NCI-H2196 treated with DMSO at 0.1 percent for 48 hours (cell line): Measurements from ENCODE around the gene TRIM67.

Experiments
- DNase-seq: peaks from one replicate; lab custom pipeline; 2025; ENCODE audit not compliant: unreplicated experiment; lab: John Stamatoyannopoulos, UW

TRIM67 gene

DNA sequence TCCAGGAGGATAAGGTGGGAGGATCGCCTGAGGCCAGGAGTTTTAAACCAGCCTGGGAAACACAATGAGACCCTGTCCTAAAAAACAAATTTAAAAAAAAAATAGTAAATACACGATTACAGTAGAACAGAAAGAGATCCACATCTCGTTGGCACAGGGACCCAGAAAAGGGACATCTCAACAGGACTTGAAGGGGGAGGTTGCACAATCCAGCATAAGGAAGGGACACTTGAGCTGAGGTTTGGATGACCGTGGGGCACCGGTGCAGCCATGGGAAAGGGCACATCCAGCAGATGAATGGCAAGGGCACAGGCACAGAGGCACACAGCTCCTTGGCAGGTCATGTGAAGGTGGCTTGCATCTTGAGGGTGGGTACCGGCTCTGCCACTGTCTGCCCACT lies 20.5 kb downstream of the TRIM67 start:
- no peak for DNase-seq

DNA sequence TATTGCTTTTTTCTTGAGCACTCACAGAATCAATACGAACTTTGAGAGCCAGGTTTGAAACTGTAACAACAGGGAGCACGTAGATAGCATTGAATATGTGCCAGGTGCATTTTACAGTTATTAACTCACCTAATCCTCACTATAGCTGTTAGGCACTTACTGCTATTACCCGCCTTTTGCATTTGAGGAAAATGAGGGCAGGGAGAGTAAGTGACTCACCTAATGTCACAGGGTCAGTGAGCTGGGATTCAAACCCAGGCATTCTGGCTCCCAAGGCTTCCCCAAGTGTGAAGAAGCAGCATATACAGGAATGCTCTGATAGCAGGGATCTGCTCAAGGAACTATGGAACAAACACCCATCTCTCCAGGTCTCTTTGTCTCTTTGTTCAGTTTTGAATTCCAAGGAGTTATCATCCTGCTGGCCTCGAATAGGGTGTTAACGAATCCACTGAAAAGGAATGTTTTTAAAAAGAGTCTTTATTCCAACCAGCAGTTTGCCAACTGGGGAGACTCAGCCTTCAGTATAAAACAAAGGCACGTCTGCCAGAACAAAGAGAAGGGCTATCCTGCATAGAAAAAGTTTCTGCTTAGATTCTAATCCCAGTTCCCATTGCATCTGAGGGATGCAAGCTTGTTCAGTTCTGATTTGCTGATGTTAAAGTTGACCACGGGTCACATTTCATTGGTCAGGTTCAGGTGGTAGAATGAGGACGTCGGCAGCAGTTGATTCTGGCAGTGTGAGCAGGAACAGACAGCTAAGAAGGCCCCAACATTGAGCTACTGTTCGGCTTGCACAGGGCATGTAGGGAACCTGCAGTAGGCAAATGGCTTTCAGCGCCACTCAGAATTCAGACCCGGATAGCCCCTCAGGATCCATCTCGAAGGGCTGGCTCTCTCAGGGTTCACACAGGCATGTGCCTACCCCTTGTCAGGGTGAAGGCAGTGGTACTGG lies 22.1 kb downstream of the TRIM67 start:
- DNase-seq = no peak

DNA sequence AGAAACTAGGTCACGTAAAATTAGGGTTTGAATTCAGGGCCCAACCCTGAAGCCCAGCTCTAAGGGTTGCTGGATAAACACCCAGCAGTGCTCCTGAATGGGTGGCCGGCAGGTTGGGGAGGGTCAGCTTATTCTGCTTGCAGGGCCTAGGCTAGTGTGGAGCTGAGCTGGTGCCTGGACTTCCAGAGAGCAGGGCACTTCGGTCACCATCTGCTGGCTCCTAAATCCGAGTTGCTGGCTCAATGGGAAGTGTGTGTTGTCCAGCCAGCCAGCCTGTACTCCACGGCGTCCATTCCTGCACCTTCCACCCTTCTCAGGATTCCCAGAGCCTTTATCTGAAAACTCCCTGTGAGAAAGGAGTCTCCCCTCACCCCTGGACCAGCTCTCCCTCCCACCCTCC lies 23.0 kb downstream of the TRIM67 start:
- DNase-seq = no peak

DNA sequence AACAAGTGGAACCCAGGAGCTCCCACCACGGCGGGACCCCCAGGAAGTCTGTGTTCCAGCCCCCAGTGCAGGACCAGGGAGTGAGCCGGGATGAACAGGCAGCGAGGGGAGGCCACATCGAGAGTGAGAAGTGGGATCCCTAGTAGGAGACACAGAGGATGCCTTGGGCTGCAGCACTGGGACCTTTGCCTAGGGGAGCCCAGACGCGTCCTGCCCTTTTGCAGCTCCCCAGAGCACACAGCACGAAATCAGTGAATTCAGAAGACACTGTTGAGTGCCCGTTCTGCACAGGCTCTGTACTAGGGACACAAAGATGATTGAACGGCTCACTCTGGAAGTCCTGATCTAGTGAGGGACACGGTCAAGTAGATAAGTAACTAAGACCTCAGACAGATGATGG lies 23.5 kb downstream of the TRIM67 start:
- no peak for DNase-seq

DNA sequence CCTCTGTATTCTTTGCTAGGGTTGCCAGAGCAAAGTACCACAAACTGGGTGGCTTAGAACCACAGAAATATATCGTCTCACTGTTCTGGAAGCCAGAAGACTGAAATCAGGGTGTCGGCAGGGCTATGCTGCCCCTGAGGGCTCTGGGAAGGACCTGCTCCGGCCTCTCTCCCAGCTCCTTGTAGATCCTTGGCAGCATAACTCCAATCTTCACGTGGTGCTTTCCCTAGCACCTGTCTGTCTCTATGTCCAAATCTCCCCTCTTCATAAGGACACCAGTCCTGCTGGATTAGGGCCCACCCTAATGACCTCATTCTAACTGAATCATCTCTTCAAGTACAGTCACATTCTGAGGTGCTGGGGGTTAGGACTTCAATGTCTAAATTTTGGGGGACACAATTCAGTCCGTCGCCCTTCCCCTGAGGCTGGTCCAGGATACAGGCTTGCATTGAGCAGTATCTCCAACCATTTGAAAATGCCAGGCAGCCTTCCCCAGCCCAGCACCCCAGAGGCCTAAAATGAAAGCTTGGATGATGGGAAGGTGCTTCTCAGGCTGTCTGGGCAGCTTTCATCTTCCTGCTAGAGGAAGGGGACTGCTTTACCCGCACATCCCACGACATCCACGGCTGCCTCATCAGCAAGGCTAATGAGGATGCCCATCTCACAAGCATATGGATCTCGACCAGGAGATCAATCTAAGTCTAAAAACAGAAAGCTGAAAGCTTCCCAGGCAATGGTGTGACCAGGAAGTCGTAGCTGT lies 24.7 kb downstream of the TRIM67 start:
- DNase-seq = no peak

DNA sequence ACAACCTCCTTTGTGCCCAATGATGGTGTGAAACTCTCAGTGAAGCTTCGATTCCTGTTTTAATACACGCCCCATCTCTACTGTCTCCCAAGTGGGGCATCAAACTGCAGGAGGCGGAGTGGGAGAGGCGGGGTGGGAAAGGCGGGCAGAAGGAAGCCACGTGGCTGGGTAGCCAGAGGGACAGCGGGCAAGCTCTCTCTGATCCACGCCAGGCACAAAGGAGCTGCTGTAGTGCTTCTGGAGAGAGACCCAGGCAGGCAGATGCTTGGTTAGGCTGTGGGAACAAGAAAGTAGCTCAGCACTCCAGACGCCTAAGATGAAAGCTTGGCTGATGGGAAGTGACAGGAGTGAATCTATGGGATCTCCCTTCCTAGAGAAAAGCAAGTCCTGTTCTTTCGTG lies 25.7 kb downstream of the TRIM67 start:
- DNase-seq = no peak

DNA sequence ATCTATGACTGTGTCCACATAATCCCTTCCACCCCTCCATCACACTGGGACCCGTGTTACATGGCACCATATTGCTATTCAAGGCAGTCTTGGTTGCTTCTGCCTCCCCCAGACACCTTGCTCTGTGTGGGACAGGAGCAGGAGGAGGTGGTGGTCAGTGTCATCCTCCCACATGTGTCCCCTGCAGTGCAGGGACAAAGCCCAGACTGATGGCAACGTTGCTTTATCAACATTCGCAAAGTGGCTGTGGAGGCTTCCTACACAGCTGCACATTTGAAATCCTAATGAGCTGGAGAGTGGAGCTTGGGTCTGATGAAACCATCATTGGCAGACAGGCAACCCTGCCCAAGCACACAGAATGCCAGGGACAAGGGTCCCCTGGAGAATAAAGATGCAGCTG lies 26.2 kb downstream of the TRIM67 start:
- no peak for DNase-seq

DNA sequence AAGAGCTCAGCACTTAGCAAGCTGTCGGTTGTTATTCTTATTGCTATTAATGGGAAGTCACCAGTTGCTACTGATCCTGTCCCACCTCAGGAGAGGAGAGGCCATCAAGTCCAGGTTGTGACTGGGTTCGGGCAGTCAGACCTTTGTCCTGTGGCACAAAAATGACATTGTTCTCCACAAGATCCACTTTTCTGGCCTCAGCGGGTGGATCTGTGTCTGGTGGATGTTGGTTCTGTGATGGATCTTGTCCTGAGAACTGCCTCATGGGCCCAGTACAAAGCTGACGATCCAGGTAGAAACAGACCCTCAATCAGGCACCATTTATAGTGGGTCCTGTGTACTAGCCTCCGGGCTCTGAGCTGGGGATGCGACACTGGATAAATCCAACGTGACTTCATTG lies 26.9 kb downstream of the TRIM67 start:
- DNase-seq = no peak

DNA sequence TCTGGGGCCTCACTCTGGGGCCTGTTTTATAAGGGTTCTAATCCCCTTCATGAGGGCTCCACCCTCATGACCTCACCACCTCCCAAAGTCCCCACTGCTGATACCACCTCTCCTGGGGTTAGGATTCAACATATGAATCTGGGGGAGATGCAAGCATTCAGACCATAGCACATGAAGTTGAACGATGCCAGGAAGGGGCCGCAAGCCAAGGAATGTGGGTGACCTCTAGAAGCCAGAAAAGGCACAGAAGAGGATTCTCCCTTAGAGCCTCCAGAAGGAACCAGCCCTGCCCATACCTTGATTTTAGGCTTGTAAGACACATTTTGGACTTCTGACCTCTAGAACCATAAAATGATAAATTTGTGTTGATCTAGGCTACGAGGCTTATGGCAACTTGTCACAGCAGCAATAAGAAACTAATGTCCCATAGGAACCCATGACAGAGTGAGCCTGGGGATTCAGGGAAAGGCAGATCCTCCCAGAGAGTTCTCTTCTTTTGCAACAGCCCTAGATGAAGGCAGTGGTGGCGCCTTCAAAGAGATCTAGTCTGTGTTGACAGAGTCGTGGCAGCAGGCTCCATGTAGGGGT lies 27.9 kb downstream of the TRIM67 start:
- DNase-seq = no peak

DNA sequence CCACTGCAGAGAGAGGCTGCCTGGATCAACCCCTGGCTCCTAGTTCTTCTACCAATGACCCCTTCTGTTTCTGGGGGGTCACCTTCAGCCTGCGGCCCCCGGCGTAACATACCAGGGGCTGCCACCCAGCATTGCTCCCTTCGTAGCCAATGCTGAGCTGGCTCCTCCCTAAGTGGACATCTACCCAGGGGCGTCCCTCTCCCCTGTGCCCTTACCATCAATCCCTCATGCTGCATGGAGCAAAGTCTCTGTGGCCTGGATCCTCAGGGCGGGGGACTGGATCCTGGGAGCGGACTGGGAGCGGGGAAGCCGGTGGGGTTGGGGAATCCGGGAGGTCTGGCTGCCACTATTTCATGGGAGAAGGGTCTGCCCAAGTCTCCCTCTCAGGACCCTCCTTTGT lies 28.6 kb downstream of the TRIM67 start:
- DNase-seq = no peak

DNA sequence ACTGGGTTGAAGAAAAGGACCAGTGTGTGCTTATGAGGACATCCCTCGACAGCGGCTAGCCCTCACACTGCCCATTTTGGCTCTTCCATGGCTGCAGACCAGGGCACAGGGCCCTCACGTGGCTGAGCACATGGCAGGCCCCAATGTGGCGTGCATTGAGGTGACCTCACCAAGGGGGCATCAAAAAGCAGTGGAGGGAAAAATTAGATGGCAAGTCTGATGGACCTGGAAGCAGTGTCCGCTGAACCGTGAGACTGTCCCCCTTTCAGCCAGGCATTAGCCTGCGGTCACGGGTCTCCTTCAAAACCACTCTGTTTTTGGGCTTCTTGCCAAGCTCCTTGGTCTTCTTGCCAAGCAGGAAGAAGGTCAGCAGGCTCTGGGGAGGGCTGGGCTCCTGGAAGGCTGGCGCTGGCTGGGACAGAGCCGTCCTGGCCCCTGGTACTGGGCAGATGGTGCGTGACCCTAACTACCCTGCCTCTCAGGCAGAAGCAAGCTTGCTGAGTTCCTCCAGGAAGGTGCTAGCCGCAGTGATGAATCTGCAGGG lies 30.8 kb downstream of the TRIM67 start:
- DNase-seq = peak; percentile 83

DNA sequence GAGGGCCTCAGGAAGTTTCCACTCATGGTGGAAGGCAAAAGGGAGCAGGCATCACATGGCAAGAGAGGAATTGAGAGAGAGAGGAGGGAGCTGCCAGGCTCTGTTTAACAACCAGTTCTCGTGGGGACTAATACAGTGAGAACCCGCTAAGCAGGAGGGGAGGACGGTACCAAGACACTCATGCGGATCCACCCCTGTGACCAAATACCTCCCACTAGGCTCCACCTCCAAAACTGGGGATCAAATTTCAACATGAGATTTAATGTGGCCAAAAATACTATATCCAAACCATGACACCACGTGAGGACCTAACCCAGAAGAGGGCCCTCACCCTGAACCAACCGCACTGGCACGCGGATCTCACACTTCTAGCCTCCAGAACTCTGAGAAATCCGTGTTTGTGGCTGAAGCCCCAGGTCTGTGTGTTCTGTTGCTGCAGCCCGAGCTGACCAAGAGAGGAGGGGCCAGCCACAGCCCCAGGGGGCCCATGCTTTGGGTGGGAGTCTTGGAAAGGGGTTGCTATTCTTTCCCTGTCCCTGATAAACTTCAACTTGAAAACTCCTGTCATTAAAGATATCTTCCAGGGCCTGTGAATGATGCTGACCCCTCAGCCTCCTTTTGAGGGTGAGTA lies 32.0 kb downstream of the TRIM67 start:
- DNase-seq = no peak

DNA sequence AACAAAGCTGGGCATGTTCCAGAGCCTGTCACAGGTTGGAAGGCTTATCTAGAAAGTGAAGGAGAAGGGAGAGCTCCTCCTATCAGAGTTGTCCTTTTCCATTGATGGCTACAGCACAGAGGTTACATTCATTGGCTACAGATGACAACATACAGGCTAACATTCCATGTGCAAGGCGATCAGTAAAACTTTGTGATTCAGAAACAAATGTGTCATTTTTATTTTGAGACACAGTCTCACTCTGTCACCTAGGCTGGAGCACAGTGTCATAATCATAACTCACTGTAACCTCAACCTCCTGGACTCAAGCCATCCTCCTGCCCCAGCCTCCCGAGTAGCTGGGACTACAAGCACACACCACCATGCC lies 32.6 kb downstream of the TRIM67 start:
- no peak for DNase-seq

DNA sequence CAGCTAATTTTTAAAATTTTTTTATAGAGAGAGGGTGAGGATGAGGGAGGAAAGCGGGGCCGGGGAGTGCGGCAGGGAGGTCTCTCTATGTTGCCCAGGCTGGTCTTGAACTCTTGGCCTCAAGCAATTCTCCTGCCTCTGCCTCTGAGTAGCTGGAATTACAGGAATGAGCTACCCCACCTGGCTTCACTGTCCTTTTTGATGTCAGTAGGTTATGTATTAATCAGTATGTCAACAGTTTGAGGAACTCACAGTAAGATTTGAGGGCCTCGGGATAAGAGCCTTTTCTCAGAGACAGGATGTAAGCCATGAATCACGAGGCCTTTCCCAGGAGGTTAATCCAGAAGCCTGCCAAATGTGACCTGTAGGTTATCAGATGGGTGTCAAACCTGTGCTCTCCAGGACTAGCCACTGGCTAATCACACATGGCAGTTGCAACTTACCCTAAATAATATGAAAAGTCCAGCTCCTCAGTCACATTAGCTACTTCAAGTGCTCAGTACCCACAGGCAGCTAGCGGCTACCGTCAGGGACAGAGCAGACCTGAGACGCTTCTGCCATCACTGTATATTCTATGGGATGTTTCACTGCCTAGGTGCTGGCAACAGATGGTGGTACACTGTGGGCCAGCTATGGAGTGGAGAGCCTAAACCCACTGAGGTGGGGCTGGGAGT lies 33.1 kb downstream of the TRIM67 start:
- DNase-seq = no peak

DNA sequence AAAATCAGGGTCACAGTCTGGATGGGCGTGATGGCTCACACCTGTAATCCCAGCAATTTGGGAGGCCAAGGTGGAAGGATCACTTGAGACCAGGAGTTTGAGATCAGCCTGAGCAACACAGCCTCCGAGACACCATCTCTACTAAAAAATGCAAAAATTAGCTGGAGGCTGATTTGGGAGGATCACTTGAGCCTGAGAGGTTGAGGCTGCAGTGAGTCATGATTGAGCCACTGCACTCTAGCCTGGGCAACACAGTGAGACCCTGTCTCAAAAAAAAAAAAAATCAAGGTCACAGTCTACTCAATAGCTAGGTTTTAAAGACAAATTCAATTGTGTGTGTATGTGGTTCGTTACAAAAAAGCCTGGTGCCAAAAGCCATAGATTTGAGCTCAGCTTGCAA lies 34.4 kb downstream of the TRIM67 start:
- no peak for DNase-seq

DNA sequence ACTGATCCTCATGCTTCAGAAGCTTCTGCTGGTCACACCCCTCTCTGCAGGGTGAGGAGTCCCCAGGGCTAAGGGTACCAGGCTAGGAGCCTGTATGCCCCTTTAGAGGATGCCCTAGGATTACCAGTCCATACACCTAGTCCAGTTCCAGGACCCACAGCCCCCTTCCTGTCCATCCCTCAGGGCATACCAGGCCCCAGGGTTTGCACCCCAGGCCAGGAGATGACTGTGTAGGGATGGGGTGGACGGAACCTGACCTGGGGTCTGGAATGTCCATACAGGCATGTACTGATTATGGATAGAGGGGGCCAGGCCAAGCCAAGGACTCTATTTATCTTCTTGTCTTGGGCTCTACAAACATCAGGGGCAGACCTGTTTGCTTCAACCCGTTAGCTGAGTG lies 34.9 kb downstream of the TRIM67 start:
- no peak for DNase-seq

DNA sequence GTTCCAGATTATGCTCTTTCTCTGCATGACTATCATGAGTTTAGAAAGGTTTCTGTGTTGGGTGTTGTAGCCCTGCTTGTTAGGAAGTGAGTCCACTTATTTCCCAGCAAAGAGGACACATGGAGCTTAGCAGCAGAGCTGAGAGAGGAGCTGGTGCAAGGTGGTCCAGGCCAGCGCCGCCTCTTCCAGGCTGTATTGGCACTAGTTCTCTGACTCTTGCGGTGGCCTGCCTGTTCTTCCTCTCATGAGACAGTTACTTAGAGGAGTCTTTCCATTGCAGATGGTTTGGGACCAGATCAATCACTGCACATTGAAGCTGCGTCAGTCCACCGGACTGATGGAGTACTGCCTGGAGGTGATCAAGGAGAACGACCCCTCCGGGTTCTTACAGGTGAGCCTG lies 38.0 kb downstream of the TRIM67 start:
- no peak for DNase-seq

DNA sequence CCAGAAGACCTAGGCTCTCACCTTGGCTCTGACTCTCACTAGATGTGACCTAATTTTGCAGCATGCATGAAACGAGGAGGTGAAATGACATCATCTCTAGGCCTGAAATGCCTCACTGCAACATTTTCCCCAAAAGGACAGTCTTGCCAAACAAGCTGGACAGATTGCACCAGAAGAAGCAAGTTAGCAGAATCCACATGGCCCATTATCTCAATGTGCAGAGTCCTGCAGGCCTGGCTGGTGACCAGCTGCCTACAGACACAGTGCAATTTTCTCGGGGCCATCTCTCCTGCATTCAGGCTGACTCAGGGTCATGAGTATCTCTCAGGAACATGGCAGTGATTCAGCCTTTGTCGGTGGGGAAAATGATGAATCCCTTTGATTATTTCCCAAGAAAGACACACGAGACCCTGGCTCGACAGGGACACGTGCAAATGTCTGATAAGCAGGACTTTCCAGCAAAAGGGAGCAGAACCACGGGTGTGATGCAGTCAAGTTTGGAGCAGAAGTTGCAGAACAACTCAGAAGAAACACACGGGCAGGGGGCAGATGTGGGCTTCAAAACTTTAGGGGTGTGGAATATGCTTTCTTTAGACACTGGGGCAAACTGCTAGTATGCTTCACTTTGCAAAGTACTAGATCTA lies 38.7 kb downstream of the TRIM67 start:
- DNase-seq = no peak

DNA sequence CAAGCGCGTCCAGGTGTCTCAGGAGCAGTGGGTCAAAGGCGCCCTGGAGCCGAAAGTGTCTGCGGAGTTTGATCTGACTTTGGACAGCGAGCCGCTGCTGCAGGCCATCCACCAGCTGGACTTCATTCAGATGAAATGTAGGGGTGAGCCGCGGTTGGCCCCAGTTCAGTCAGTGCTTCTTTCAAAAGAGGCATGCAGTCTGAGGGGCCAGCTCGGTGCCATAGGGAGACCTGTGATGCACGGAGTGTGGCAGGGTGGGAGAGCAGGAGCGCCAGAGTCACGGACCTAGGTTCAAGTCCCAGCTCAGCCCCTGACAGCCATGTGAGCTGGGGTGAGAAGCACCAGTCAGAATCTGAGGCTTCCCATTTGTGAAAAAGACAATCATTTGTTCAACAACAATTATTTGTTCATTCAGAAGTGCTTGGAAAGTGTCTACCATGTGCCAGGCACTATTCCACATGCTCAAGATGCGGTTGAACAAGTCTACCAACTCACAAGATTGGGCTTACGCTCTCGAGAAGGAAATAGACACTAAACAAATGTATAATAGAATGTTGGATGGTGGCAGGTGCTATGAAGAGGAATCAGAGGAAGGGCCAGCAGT lies 39.6 kb downstream of the TRIM67 start:
- no peak for DNase-seq
